ENCODE results near the gene LUC7L3. TPM values are rescaled to one million over a fixed set of nuclear protein-coding genes. Genes with fewer than 3 reads are reported as not detected.
A peak's percentile ranks its signal among the peaks of the same experiment; 100 is the strongest.

The LUC7L3 gene
- polyA plus RNA-seq, 2 of the 4 experiments (the other 2 are of a cell fraction) = 209 to 211 TPM

- Histone ChIP-seq H3K9me3 (no peaks in the 10 kb centered on the region), H3K4me2 (peak overlapping the region; percentile 53), H3K4me3 (no peak overlapping the region), H3K27ac (peak overlapping the region; percentile 71 to 97), H3K4me1 (peaks cover 98% of the 10 kb centered on the region)
- TF ChIP-seq USF2 (IDR thresholded peaks at IDR 0.05) (no peak), CTCF (IDR thresholded peaks at IDR 0.05) (no peak), POLR2AphosphoS2 (conservative IDR thresholded peaks at IDR 0.05; ENCODE audit: low read length) (peak; percentile 94), FOSL2 (IDR thresholded peaks at IDR 0.05) (no peak), FOSL2 (CRISPR knock-in tag; IDR thresholded peaks at IDR 0.05) (peak; percentile 57), ESRRA (IDR thresholded peaks at IDR 0.05; ENCODE audit: borderline replicate concordance, low read length) (no peak)
- ChIA-PET CTCF (interaction anchor here (3.0 to 52.6 kb wide), 5 partner anchors 26 to 153 kb away, joined by 15 to 2097 read pairs (median 753); partner anchors contain the start of genes ABCC3, CACNA1G and SPATA20), POLR2A (interaction anchor here (10.9 kb wide), 1 partner anchor 61 kb away, joined by 147 read pairs; no protein-coding TSS in a partner anchor)
- DNase-seq (ENCODE audit: low read depth in 1 of 2, low spot score in 1 of 2) (peak in 1 of 2 experiments; percentile 72), ATAC-seq (peak; percentile 14 to 37; a peak in 4 of 6 replicates), FAIRE-seq (no peak)
- 11% methylated on average over 7 of the region's 7 CpGs for WGBS (ENCODE audit: missing lambda C conversion rate)
Measured at GRCh38 chr17:50699410-50699809, 20.0 kb upstream of the LUC7L3 start.

- POLR2A ChIA-PET = interaction anchor here (1.1 kb wide), 1 partner anchor 16 kb away, joined by 3 read pairs; the partner anchor contains the start of gene LUC7L3
Measured at GRCh38 chr17:50703162-50703561, 16.2 kb upstream of the LUC7L3 start.

GRCh38 chr17:50707289-50708049, 11.9 kb upstream of the LUC7L3 start, which contains the start of gene ANKRD40:
Gene ANKRD40 (minus strand): TSS chr17:50707914. CDS start chr17:50707654, 260 bp downstream.
- H3K4me2 ChIP-seq = peak within 1 kb of the TSS; percentile 90
- ChIA-PET CTCF (interaction anchor here (1.3 to 52.6 kb wide), 6 partner anchors 11 to 161 kb away, joined by 5 to 2097 read pairs (median 37); partner anchors contain the start of genes ABCC3 and SPATA20), POLR2A (interaction anchor here (1.0 to 3.4 kb wide), 6 partner anchors 12 to 160 kb away, joined by 3 to 23 read pairs (median 4); partner anchors contain the start of gene LUC7L3)
- peaks cover 38% of the 10 kb centered on the region for H3K4me1 ChIP-seq
- peak within 1 kb of the TSS; percentile 96 to 98 for H3K27ac ChIP-seq
- FAIRE-seq (no peak), DNase-seq (ENCODE audit: low read depth in 1 of 2, low spot score in 1 of 2) (peak; percentile 96), ATAC-seq (peak; percentile 81 to 88)
- peak within 1 kb of the TSS; percentile 65 for H3K4me3 ChIP-seq
- 2% methylated on average over 57 of the region's 74 CpGs for WGBS (ENCODE audit: missing lambda C conversion rate)
- H3K9me3 ChIP-seq = no peaks in the 10 kb centered on the region
- TF ChIP-seq CHD4 (IDR thresholded peaks at IDR 0.05; ENCODE audit: borderline replicate concordance) = no peak
- TF ChIP-seq NFE2L2 (conservative IDR thresholded peaks at IDR 0.05; ENCODE audit: low read length) = no peak
- peak; percentile 51; the same call in 1 of the 2 replicates for TF ChIP-seq KDM5A (IDR thresholded peaks at IDR 0.05)
- TF ChIP-seq CBX8 (IDR thresholded peaks at IDR 0.05) = no peak
- TF ChIP-seq EHF (CRISPR knock-in tag; IDR thresholded peaks at IDR 0.05) = peak; percentile 87
- TF ChIP-seq HES2 (IDR thresholded peaks at IDR 0.05) = peak; percentile 39; the same call in 1 of the 2 replicates
- TF ChIP-seq RFX5 (IDR thresholded peaks at IDR 0.05) = peak; percentile 52; the same call in 1 of the 2 replicates
- peak; percentile 92; the same call in 1 of the 2 replicates for TF ChIP-seq MAZ (IDR thresholded peaks at IDR 0.05; ENCODE audit: borderline replicate concordance, low read depth, low read length)
- TF ChIP-seq GATA3 (IDR thresholded peaks at IDR 0.05; ENCODE audit: borderline replicate concordance) = peak; percentile 39; the same call in 1 of the 2 replicates
- no peak; the same call in 1 of the 2 replicates for TF ChIP-seq KDM1A (IDR thresholded peaks at IDR 0.05; ENCODE audit: low read depth)
- no peak for TF ChIP-seq RAD21 (conservative IDR thresholded peaks at IDR 0.05 in 1 of 2, IDR thresholded peaks at IDR 0.05 in 1 of 2)
- TF ChIP-seq NR3C1 (IDR thresholded peaks at IDR 0.05) = no peak
- no peak for TF ChIP-seq NPAS2 (CRISPR knock-in tag; IDR thresholded peaks at IDR 0.05; ENCODE audit: borderline replicate concordance)
- TF ChIP-seq RCOR1 (IDR thresholded peaks at IDR 0.05; ENCODE audit: low read depth, low read length) = no peak
- no peak for TF ChIP-seq CTCF (IDR thresholded peaks at IDR 0.05)
- TF ChIP-seq HOXB5 (CRISPR knock-in tag; IDR thresholded peaks at IDR 0.05) = peak; percentile 83
- peak; percentile 80 for TF ChIP-seq USF2 (IDR thresholded peaks at IDR 0.05)
- peak; percentile 93 for TF ChIP-seq HOXA7 (CRISPR knock-in tag; IDR thresholded peaks at IDR 0.05)
- TF ChIP-seq TP53 (CRISPR knock-in tag; IDR thresholded peaks at IDR 0.05) = 0 out of 2 replicates have a peak, but pooled peaks have one; percentile 51
- TF ChIP-seq POLR2AphosphoS2 (conservative IDR thresholded peaks at IDR 0.05; ENCODE audit: low read length) = no peak
- TF ChIP-seq HDAC2 (IDR thresholded peaks at IDR 0.05) = no peak
- no peak for TF ChIP-seq BHLHE40 (IDR thresholded peaks at IDR 0.05; ENCODE audit: low read depth, low read length)

More at GRCh38 chr17:50703162-50703561, 16.2 kb upstream of the LUC7L3 start:
- no peak for ATAC-seq
- H3K9me3 ChIP-seq = no peaks in the 10 kb centered on the region
- DNase-seq (ENCODE audit: low read depth in 1 of 2, low spot score in 1 of 2) = no peak
- peak overlapping the region in 1 of 2 experiments; percentile 31; a peak in 1 of 6 replicates for H3K27ac ChIP-seq
- peak overlapping the region; percentile 24; the same call in 2 of the 3 replicates for H3K4me2 ChIP-seq
- TF ChIP-seq PHF8 (IDR thresholded peaks at IDR 0.05; ENCODE audit: borderline replicate concordance, low read depth) (no peak), CEBPB (IDR thresholded peaks at IDR 0.05) (peak in 1 of 2 experiments; percentile 45; a peak in 1 of 4 replicates)
- H3K4me3 ChIP-seq = no peak overlapping the region
- no peak for FAIRE-seq
- CTCF ChIA-PET = interaction anchor here (4.2 to 52.6 kb wide), 4 partner anchors 7 to 156 kb away, joined by 68 to 2097 read pairs (median 768); partner anchors contain the start of genes ABCC3 and SPATA20
- 82% methylated on average over 3 of the region's 3 CpGs for WGBS (ENCODE audit: missing lambda C conversion rate)
- H3K4me1 ChIP-seq = peaks cover 66% of the 10 kb centered on the region
